ENCODE measurements around the gene MANEA.

Gene MANEA

GRCh38 chr6:95587989-95588388 is 10.7 kb downstream of the MANEA start:
- DNase-seq (ENCODE audit: low spot score): no peak

GRCh38 chr6:95589067-95589466 is 11.7 kb downstream of the MANEA start:
- DNase-seq (ENCODE audit: low spot score): no peak

- DNase-seq (ENCODE audit: low spot score): no peak
Observed at GRCh38 chr6:95589826-95590570, 12.7 kb downstream of the MANEA start.

DNA sequence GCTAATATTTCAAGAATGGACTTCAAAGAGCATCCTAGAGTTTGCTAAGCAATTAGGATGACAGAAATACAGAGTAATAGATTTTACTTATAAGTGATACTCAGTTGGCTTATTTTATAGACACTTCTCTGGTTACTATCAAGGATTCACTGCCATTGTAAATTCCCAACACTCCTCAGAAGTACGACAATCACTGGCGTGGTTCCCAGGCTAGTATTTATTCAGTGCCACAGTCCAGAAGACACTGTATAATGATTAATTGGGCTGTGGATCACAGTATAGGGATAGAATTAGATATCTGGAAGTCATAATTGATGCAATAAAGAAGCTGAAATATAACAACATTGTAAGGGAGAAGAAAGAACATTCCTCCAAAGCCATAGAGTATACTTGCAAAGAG is 15.7 kb downstream of the MANEA start:
- DNase-seq (ENCODE audit: low spot score): no peak

- DNase-seq (ENCODE audit: low spot score): no peak
Observed at GRCh38 chr6:95596021-95596420, 18.7 kb downstream of the MANEA start.

DNA sequence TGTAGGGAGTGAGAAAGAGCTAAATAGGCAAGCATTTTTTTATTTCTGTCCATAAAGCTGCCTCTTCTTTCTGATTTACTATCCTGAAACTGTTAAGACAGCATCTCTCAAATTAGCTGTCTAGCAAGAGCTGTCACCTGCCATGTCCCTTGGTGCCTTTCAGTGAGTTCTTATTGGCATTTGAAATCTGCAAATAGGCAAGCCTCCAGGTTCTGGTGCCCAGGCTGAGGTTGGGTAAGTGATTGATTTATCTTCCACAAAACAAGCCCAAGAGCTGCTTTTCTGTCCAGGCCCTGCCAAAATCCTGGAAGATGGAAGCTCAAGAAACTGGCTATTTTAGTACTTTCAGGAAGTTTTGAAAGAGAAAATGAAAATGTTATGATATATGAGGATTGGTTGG is 22.4 kb downstream of the MANEA start:
- DNase-seq (ENCODE audit: low spot score): no peak

DNA sequence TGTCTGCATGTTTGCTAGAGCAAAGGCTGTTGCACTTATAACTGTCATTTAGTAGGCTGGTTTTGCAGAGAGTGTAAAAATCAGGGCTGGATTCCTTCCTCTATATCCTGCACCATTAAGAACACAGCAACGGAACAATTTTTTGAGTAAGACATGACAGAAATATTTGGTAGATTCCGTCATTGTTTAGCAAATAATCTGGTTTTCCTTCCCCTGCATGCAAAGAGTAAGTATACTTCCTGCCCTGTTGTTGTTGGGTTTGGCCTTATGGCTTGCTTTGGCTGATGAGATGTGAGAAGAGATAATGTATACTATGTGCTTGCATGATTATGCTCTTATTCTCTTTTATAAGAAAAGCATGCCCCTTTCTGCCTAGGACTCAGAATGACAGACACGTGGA is 23.8 kb downstream of the MANEA start:
- DNase-seq (ENCODE audit: low spot score): no peak

- no peak for DNase-seq (ENCODE audit: low spot score)
Observed at GRCh38 chr6:95614094-95614493, 36.8 kb downstream of the MANEA start.

DNA sequence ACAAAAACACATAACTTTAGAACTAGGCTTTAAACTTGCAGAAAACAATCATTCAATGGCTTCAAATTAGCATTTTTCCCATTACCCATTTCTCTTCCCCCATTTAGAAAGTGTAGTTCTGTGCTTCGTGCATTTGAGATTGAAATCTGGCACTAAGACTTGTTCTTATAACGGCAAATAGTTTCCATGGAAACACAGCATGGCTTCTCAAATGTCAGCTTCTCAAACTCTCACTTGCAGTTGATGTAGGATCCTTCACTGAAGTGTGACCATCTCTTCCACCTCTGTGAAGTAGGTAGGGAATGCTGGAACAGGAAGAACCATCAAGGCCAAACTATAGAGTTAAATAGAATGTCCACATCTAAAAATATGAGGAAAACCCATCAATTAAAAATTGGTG is 52.2 kb downstream of the MANEA start:
- DNase-seq (ENCODE audit: low spot score): no peak

- DNase-seq (ENCODE audit: low spot score): no peak
Observed at GRCh38 chr6:95636552-95637431, 59.5 kb downstream of the MANEA start.

DNA sequence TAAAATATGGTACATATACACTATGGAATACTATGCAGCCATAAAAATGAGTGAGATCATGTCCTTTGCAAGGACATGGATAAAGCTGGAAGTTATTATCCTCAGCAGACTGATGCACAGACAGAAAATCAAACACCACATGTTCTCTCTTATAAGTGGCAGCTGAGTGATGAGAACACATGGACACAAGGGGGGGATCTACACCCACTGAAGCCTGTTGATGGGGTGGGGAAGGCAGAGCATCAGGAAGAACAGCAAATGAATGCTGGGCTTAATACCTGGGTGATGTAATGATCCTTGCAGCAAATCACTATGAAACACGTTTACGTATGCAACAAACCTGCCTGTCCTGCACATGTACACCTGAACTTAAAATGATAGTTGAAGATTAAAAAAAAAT is 71.3 kb downstream of the MANEA start:
- DNase-seq (ENCODE audit: low spot score): no peak

DNA sequence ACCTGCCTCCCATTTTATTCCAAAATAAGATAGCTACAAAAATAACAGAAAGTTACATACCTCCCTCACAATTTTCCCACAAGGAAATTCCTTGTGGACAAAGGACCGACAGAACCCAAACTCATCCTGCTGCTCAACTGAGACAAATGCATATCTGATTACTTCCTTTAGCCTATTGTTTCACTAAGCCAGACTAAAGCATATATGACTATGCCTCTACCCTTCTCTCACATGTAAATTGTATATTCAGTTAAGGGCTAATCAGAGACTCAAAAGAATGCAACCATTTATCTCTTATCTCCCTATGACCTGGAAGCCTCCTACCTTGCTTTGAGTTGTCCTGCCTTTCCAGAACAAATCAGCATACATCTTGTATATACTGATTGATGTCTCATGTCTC is 72.1 kb downstream of the MANEA start:
- DNase-seq (ENCODE audit: low spot score): no peak

GRCh38 chr6:95654176-95654575 is 76.8 kb downstream of the MANEA start:
- no peak for DNase-seq (ENCODE audit: low spot score)

DNA sequence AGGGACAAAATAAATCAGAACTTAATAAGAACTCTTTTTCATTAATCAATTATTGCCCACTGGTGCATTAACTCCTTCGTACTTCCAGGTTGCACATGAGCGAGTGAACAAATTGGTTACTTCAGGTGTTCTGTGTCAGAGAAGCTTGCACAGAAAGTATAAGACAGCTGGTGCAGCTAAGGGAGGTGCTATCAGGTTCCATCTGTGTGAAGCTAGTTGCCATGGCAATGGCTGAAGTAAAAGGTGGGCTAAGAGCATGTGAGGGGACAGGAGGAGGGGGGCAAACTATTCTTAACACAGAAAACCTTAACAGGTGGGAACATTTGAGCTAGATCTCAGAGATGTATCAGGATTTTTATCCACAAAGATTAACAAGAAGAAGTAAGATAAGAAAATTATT is 81.6 kb downstream of the MANEA start:
- DNase-seq (ENCODE audit: low spot score): no peak
